Nephron progenitor cell (in vitro differentiated cells): ENCODE measurements around the gene PPRC1.
A peak's percentile ranks its signal among the peaks of the same experiment; 100 is the strongest.

Experiments
- DNase-seq: peaks from one replicate; pipeline ENCODE4 v3.0.0; 2021
- H3K27ac Mint-ChIP-seq: 2 replicates; pipeline ENCODE4 v1.8.0; 2021; ENCODE audit warnings: mild to moderate bottlenecking, moderate library complexity, mixed read lengths
- H3K27me3 Mint-ChIP-seq: 2 replicates; pipeline ENCODE4 v1.8.0; 2021; ENCODE audit warnings: mild to moderate bottlenecking, low read depth, mixed read lengths; ENCODE audit not compliant: poor library complexity
- H3K36me3 Mint-ChIP-seq: 2 replicates; pipeline ENCODE4 v1.8.0; 2021; ENCODE audit warnings: low read depth, mixed read lengths
- H3K4me1 Mint-ChIP-seq: 2 replicates; pipeline ENCODE4 v1.8.0; 2021; ENCODE audit warnings: mixed read lengths
- H3K4me3 Mint-ChIP-seq: 2 replicates; pipeline ENCODE4 v1.8.0; 2021; ENCODE audit warnings: mild to moderate bottlenecking, moderate library complexity, mixed read lengths
- H3K9me3 Mint-ChIP-seq: 2 replicates; pipeline ENCODE4 v1.8.0; 2021; ENCODE audit warnings: mild to moderate bottlenecking, moderate library complexity, mixed read lengths
- CTCF ChIP-seq: fragments of 200-600 bp; sonication (generic); IDR thresholded peaks from 2 replicates; pipeline ENCODE4 v1.5.0; 2021; ENCODE audit warnings: antibody characterized with exemption

Gene PPRC1

GRCh38 chr10:102096449-102096848 lies 36.4 kb upstream of the PPRC1 start:
- no peaks in the 10 kb centered on the region for H3K27me3 Mint-ChIP-seq
- TF ChIP-seq CTCF = no peak
- no peak overlapping the region for H3K4me3 Mint-ChIP-seq
- H3K9me3 Mint-ChIP-seq = no peaks in the 10 kb centered on the region
- no peak overlapping the region for H3K27ac Mint-ChIP-seq
- no peak for DNase-seq
- H3K4me1 Mint-ChIP-seq = no peaks in the 10 kb centered on the region
- peaks cover 35% of the 10 kb centered on the region for H3K36me3 Mint-ChIP-seq

GRCh38 chr10:102101152-102101551 lies 31.7 kb upstream of the PPRC1 start:
- TF ChIP-seq CTCF = no peak
- H3K36me3 Mint-ChIP-seq = peaks cover 32% of the 10 kb centered on the region
- no peaks in the 10 kb centered on the region for H3K4me1 Mint-ChIP-seq
- no peak for DNase-seq
- H3K27ac Mint-ChIP-seq = no peak overlapping the region
- H3K9me3 Mint-ChIP-seq = no peaks in the 10 kb centered on the region
- H3K27me3 Mint-ChIP-seq = no peaks in the 10 kb centered on the region
- H3K4me3 Mint-ChIP-seq = no peak overlapping the region

DNA sequence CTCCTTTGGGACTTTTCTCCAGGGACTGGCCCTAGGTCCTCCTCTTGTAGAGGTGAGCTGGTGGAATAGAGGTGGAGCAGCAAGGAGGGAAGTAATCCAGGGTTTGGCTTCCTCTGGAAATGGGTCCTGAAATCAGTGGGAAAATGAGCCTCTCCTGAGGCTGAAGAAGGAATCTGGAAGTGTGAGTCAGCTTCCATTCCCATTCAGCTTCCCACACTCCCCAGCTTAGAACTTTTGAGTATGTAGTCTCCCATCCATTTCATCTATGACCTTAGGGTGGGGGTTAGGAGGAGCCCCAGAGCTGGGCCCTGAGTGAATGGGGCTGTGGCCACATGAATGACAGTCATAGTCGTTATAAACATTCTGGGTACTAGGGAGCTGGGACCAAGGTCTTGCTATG lies 30.4 kb upstream of the PPRC1 start:
- DNase-seq = no peak
- no peaks in the 10 kb centered on the region for H3K9me3 Mint-ChIP-seq
- H3K27ac Mint-ChIP-seq = no peak overlapping the region

GRCh38 chr10:102106998-102107397 lies 25.8 kb upstream of the PPRC1 start:
- no peak for TF ChIP-seq CTCF
- H3K27ac Mint-ChIP-seq = no peak overlapping the region
- peaks cover 53% of the 10 kb centered on the region for H3K36me3 Mint-ChIP-seq
- H3K9me3 Mint-ChIP-seq = no peaks in the 10 kb centered on the region
- no peaks in the 10 kb centered on the region for H3K27me3 Mint-ChIP-seq
- peaks cover 11% of the 10 kb centered on the region for H3K4me1 Mint-ChIP-seq
- DNase-seq = no peak
- no peak overlapping the region for H3K4me3 Mint-ChIP-seq

More for the DNA sequence above, 30.4 kb upstream of the PPRC1 start:
- Mint-ChIP-seq H3K36me3 (peaks cover 29% of the 10 kb centered on the region), H3K27me3 (no peaks in the 10 kb centered on the region), H3K4me3 (no peak overlapping the region), H3K4me1 (no peaks in the 10 kb centered on the region)
- no peak for TF ChIP-seq CTCF

- TF ChIP-seq CTCF = no peak
- H3K27me3 Mint-ChIP-seq = no peaks in the 10 kb centered on the region
- peaks cover 59% of the 10 kb centered on the region for H3K36me3 Mint-ChIP-seq
- no peaks in the 10 kb centered on the region for H3K9me3 Mint-ChIP-seq
- no peak for DNase-seq
- peak overlapping the region; percentile 67 for H3K27ac Mint-ChIP-seq
- no peak overlapping the region for H3K4me3 Mint-ChIP-seq
- H3K4me1 Mint-ChIP-seq = peaks cover 30% of the 10 kb centered on the region
Measured at GRCh38 chr10:102109166-102110116, 23.4 kb upstream of the PPRC1 start.

DNA sequence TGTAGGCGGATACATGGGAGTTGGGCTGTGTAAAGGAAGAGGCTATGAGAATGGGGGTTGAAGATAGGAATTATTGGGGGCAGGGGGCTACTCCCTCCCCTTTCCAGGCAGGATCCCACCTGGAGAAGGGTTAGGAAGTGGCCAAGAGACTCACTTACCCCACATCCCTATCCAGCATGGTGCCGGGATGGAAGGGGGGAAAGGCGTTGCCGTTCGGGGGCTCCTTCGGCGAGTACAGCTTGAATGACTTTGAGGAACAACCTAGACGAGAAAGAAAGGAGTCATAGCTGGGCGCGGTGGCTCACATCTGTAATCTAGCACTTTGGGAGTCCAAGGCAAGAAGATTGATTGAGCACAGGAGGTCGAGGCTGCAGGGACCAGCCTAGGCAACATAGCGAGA lies 21.6 kb upstream of the PPRC1 start:
- no peak overlapping the region for H3K4me3 Mint-ChIP-seq

More for the DNA sequence above, 21.6 kb upstream of the PPRC1 start:
- Mint-ChIP-seq H3K9me3 (no peaks in the 10 kb centered on the region), H3K4me1 (peaks cover 46% of the 10 kb centered on the region), H3K27ac (no peak overlapping the region), H3K27me3 (no peaks in the 10 kb centered on the region), H3K36me3 (peaks cover 48% of the 10 kb centered on the region)
- no peak for TF ChIP-seq CTCF
- DNase-seq = no peak
